Smooth muscle cell (in vitro differentiated cells): Measurements from ENCODE around the gene GLI3. TPM values are rescaled to one million over a fixed set of nuclear protein-coding genes. Genes with fewer than 3 reads are reported as not detected.

Source experiments
- DNase-seq: peaks from one replicate; lab custom pipeline; 2025; ENCODE audit not compliant: unreplicated experiment; lab: John Stamatoyannopoulos, UW
- H2AFZ ChIP-seq: fragments of 200-600 bp; sonication (generic); 2 replicates; pipeline ENCODE4 v1.6.0; 2016; ENCODE audit warnings: antibody characterized with exemption, low read depth, mild to moderate bottlenecking
- H3F3A ChIP-seq: fragments of 200-600 bp; sonication (generic); 2 replicates; pipeline ENCODE4 v1.6.0; 2017; ENCODE audit warnings: antibody characterized with exemption, low read depth
- H3K27ac ChIP-seq: fragments of 200-600 bp; sonication (generic); 2 replicates; pipeline ENCODE4 v1.5.1; 2016; ENCODE audit warnings: low read depth, mild to moderate bottlenecking
- H3K27me3 ChIP-seq: fragments of 200-600 bp; sonication (generic); 2 replicates; pipeline ENCODE4 v1.6.1; 2016; ENCODE audit warnings: low read depth, mild to moderate bottlenecking
- H3K36me3 ChIP-seq: fragments of 200-600 bp; sonication (generic); 2 replicates; pipeline ENCODE4 v1.5.1; 2016; ENCODE audit warnings: low read depth
- H3K4me1 ChIP-seq: fragments of 200-600 bp; sonication (generic); 2 replicates; pipeline ENCODE4 v1.5.1; 2016; ENCODE audit warnings: low read depth
- H3K4me2 ChIP-seq: fragments of 200-600 bp; sonication (generic); 2 replicates; pipeline ENCODE4 v1.6.0; 2016; ENCODE audit warnings: mild to moderate bottlenecking
- H3K4me3 ChIP-seq: fragments of 200-600 bp; sonication (generic); 2 replicates; pipeline ENCODE4 v1.5.1; 2016; ENCODE audit warnings: mild to moderate bottlenecking
- H3K79me2 ChIP-seq: fragments of 200-600 bp; sonication (generic); 2 replicates; pipeline ENCODE4 v1.6.0; 2016; ENCODE audit warnings: low read depth, mild to moderate bottlenecking
- H3K9ac ChIP-seq: fragments of 200-600 bp; sonication (generic); 2 replicates; pipeline ENCODE4 v1.6.0; 2016; ENCODE audit warnings: low read depth
- H3K9me3 ChIP-seq: fragments of 200-600 bp; sonication (generic); replicated peaks from 2 replicates; pipeline ENCODE4 v1.5.1; 2016; ENCODE audit warnings: low read depth
- H4K20me1 ChIP-seq: fragments of 200-600 bp; sonication (generic); 2 replicates; pipeline ENCODE4 v1.6.0; 2016; ENCODE audit warnings: low read depth
- WGBS: methylation state at CpG from one replicate; pipeline ENCODE4 v1.1.7; 2016; ENCODE audit warnings: low lambda C conversion rate; 5-methylcytosine and 5-hydroxymethylcytosine counted together
- polyA plus RNA-seq: library from polyadenylated mRNA; unstranded; fragments of >200 nt; fragmentation: Nextera tagmentation; extraction: Ambion mirVana; gene quantifications from 2 replicates; pipeline ENCODE4 v1.2.1, GENCODE V29; 2016
- total RNA-seq: library from RNA; depleted of rRNA; stranded (reverse); fragments of >200 nt; gene quantifications from 2 replicates; pipeline ENCODE4 v1.2.3, GENCODE V29; 2014
- TF ChIP-seq, protein P1 (sequence below): fragments of 200-600 bp; sonication (generic); IDR thresholded peaks from 2 replicates; pipeline ENCODE4 v1.5.1; 2017; ENCODE audit warnings: borderline replicate concordance, mild to moderate bottlenecking, antibody characterized with exemption; ENCODE audit not compliant: insufficient read depth, poor library complexity, severe bottlenecking

GLI3 gene
- total and polyA plus RNA-seq, 2 experiments from 2014 or later: 31.1 to 70.4 TPM

DNA sequence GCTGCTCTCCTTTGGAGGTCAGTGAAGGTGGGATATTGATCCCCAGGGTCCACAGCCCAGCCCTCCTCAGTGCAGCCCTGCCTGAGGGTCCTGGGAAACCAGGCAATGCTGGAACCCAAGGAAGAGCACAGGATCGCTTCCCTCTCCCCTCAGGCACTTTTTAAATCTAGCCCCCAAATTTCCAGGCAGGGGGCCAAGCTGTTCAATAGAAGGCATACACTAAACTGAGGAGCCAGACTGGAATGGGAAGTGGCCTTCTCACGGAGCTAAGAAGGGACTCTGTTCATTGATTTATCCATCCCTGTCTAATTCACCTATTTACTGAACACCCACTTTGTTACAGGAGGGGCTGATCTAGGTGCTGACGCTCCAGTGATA lies 60.3 kb downstream of the GLI3 start:
- TF ChIP-seq, protein P1, sequence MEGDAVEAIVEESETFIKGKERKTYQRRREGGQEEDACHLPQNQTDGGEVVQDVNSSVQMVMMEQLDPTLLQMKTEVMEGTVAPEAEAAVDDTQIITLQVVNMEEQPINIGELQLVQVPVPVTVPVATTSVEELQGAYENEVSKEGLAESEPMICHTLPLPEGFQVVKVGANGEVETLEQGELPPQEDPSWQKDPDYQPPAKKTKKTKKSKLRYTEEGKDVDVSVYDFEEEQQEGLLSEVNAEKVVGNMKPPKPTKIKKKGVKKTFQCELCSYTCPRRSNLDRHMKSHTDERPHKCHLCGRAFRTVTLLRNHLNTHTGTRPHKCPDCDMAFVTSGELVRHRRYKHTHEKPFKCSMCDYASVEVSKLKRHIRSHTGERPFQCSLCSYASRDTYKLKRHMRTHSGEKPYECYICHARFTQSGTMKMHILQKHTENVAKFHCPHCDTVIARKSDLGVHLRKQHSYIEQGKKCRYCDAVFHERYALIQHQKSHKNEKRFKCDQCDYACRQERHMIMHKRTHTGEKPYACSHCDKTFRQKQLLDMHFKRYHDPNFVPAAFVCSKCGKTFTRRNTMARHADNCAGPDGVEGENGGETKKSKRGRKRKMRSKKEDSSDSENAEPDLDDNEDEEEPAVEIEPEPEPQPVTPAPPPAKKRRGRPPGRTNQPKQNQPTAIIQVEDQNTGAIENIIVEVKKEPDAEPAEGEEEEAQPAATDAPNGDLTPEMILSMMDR: no peak
- no peak overlapping the region for H3K27ac ChIP-seq

DNA sequence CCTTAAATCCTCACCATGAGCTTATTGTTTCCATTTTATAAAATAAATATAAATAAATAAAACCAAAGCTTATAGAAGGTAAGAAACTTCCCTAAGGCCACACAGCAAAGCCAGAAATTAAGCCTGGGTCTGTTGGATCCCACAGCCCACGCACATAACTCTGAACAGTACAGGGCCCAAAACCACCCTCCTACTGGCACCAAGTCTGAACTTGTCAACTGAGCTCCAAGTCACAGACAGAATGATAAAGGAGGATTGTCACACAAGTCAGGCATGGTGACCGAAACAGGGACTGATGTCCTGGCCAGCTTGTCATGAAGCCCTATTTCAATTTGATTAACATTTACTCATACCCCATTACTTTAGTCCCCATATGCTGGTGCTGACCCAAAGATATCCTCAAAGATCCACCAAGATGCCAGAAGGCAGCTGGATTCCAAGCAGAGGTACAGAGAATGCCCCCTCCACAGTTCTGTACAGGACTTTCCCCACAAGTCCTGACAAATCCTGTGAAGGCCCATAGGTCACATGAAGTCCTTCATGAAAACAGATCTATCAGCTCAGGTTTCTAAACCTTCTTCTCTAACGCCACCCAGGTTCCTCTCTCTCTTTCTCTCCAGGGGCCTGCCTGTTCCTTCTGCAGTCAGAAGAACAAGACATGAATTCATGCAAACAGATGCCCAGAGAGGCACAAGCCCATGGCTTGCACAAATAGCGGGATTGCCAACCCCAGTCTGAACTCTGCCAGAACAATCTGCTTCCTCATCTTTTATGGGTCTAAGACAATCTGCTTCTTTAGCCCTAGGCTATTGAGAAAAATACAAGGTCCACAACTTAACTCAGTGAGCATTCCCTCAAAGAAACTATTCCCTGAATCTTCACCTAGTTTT lies 60.9 kb downstream of the GLI3 start:
- 78% methylated on average over 4 of the region's 4 CpGs for WGBS

More for the DNA sequence above, 60.3 kb downstream of the GLI3 start:
- WGBS: 96% methylated on average over 3 of the region's 3 CpGs
- H3K27me3 ChIP-seq: no peaks in the 10 kb centered on the region
- peaks cover 84% of the 10 kb centered on the region for H3K79me2 ChIP-seq
- no peaks in the 10 kb centered on the region for H3K9me3 ChIP-seq
- no peak overlapping the region for H3K4me3 ChIP-seq
- no peak overlapping the region for H3K9ac ChIP-seq
- H3K4me1 ChIP-seq: peaks cover 8% of the 10 kb centered on the region
- H3K4me2 ChIP-seq: no peak overlapping the region
- no peak for DNase-seq
- no peaks in the 10 kb centered on the region for H3K36me3 ChIP-seq
- H2AFZ ChIP-seq: no peak overlapping the region
- no peaks in the 10 kb centered on the region for H3F3A ChIP-seq
- peaks cover 100% of the 10 kb centered on the region for H4K20me1 ChIP-seq

DNA sequence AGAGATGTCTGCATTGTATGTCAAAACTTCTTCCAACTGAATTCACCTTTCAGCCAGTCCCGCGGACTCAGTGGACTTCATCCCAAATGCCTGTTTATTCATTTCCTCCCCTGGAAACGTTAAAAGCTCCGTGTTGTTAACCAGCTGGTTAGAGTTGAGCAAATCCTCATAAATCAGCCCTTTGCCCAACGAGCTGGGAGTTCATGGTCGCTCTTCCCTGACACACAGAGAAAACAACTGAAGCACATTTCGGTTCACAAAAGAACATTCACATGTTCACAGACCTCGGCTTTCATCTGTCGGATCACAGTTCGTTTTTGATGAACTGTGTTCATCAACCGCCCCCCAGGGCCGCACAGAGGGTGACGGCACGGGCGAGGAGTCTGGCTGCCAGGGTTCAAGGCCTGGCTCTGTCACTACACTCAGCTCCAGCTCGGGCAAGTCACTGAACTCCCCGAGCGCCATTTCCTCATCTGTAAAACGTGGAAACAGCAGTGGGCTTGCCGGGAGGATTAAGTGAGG lies 62.6 kb downstream of the GLI3 start:
- peaks cover 95% of the 10 kb centered on the region for H3K79me2 ChIP-seq
- H4K20me1 ChIP-seq: peaks cover 100% of the 10 kb centered on the region

More for the DNA sequence above, 60.9 kb downstream of the GLI3 start:
- H3K4me3 ChIP-seq: no peak overlapping the region
- H4K20me1 ChIP-seq: peaks cover 100% of the 10 kb centered on the region
- H3K27me3 ChIP-seq: no peaks in the 10 kb centered on the region
- H3F3A ChIP-seq: no peaks in the 10 kb centered on the region
- H3K79me2 ChIP-seq: peaks cover 87% of the 10 kb centered on the region
- peak overlapping the region; percentile 30 for H3K27ac ChIP-seq
- no peak overlapping the region for H3K4me2 ChIP-seq
- H3K4me1 ChIP-seq: peaks cover 8% of the 10 kb centered on the region
- DNase-seq: no peak
- TF ChIP-seq, protein P1: no peak
- no peaks in the 10 kb centered on the region for H3K36me3 ChIP-seq
- H3K9ac ChIP-seq: no peak overlapping the region
- H3K9me3 ChIP-seq: no peaks in the 10 kb centered on the region
- H2AFZ ChIP-seq: no peak overlapping the region

More for the DNA sequence above, 62.6 kb downstream of the GLI3 start:
- no peak for DNase-seq
- Histone ChIP-seq H3K27ac (no peak overlapping the region), H3K4me3 (no peak overlapping the region), H3K4me2 (no peak overlapping the region), H3K9ac (no peak overlapping the region), H3F3A (no peaks in the 10 kb centered on the region), H3K4me1 (peaks cover 8% of the 10 kb centered on the region), H3K36me3 (no peaks in the 10 kb centered on the region), H3K27me3 (no peaks in the 10 kb centered on the region), H3K9me3 (no peaks in the 10 kb centered on the region), H2AFZ (no peak overlapping the region)
- 75% methylated on average over 20 of the region's 20 CpGs for WGBS
- TF ChIP-seq, protein P1: no peak
